ENCODE results near the gene SCG2. TPM values are rescaled to one million over a fixed set of nuclear protein-coding genes. Genes with fewer than 3 reads are reported as not detected.

Gene SCG2, protein sequence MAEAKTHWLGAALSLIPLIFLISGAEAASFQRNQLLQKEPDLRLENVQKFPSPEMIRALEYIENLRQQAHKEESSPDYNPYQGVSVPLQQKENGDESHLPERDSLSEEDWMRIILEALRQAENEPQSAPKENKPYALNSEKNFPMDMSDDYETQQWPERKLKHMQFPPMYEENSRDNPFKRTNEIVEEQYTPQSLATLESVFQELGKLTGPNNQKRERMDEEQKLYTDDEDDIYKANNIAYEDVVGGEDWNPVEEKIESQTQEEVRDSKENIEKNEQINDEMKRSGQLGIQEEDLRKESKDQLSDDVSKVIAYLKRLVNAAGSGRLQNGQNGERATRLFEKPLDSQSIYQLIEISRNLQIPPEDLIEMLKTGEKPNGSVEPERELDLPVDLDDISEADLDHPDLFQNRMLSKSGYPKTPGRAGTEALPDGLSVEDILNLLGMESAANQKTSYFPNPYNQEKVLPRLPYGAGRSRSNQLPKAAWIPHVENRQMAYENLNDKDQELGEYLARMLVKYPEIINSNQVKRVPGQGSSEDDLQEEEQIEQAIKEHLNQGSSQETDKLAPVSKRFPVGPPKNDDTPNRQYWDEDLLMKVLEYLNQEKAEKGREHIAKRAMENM
- total RNA-seq (100 to 1,000 TPM in 1 of 2 donors, 10 to 100 TPM in 1; 39.1 to 166 TPM), polyA plus RNA-seq (ENCODE audit: insufficient read length in 2 of 2) (100 to 1,000 TPM; 176 to 199 TPM)
- long read RNA-seq, donor 1, transcript SCG2-201 (2 exons, 2,576 nt), result major isoform, 65 of 65 reads
- long read RNA-seq, donor 1, partial matches to known transcripts, result 0 of 65 reads
- long read RNA-seq, donor 1, other reads (novel, unspliced or antisense), result 0 of 65 reads
- long read RNA-seq, donor 2, transcript SCG2-201 (2 exons, 2,576 nt), result major isoform, 20 of 64 reads
- long read RNA-seq, donor 2, partial matches to known transcripts, result 44 of 64 reads
- long read RNA-seq, donor 2, other reads (novel, unspliced or antisense), result 0 of 64 reads
- long read RNA-seq, donor 3, transcript SCG2-201 (2 exons, 2,576 nt), result major isoform, 32 of 33 reads
- long read RNA-seq, donor 3, partial matches to known transcripts, result 0 of 33 reads
- long read RNA-seq, donor 3, other reads (novel, unspliced or antisense), result 0 of 33 reads
- long read RNA-seq, donor 4, partial matches to known transcripts, result 0 of 1 reads
- long read RNA-seq, donor 4, other reads (novel, unspliced or antisense), result 0 of 1 reads

DNA sequence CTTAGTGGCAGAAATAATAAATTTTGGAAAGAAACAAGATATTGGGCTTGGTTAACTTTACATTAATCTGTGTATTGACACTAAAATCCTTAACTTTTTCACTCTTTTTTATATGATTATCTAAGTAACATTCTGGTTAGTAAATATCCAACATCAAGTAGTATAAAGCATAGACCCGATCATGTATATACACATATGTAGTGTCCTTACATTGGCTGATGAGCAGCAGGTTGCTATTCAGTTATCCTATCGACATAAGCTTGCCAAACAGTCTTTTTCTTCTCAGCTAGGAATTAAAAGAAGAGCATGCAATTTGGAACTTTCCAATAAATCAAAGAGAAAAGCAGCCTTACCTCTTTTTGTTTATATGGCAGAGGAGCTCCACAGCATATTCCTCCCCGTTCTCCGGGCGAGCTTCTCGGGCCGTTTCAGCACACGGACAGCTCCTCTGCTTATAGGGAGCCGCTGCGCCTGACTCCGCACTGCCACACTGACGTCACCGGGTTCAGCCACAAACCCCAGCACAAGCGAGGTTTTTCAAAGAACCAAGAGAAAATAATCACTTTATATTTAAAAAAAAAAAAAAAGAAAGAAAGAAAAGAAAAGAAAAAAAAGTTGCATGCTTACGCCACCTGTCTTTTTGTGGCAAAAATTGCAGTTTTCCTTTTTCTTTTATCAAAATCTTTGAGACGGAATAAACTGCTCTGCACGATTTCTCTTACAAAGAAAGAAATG is at the start of gene SCG2:
SCG2 (minus strand) TSS at position 430 of the 735 bp plus-strand sequence. CDS start 3,079 bp downstream, outside the sequence.
- DNase-seq (ENCODE audit: low read depth in 4 of 6, low spot score in 6 of 6), result peak in 5 of 6 donors; percentile 67 to 96 (median 84)
- WGBS (ENCODE audit: insufficient coverage), result 3% methylated on average over 8 of the region's 17 CpGs
- Histone ChIP-seq H3K27me3 (ENCODE audit: control insufficient read depth, insufficient read depth, low read length) (no peaks in the 10 kb centered on the region), H3K4me3 (ENCODE audit: low read depth, low read length) (peak within 1 kb of the TSS; percentile 31), H3K4me1 (ENCODE audit: control insufficient read depth, insufficient read depth, low read length) (no peaks in the 10 kb centered on the region), H3K9me3 (ENCODE audit: control insufficient read depth, insufficient read depth, low read length) (no peaks in the 10 kb centered on the region), H3K27ac (ENCODE audit: low read depth, low read length) (no peak within 1 kb of the TSS), H3K36me3 (ENCODE audit: control insufficient read depth, insufficient read depth, low read length) (no peaks in the 10 kb centered on the region)

DNA sequence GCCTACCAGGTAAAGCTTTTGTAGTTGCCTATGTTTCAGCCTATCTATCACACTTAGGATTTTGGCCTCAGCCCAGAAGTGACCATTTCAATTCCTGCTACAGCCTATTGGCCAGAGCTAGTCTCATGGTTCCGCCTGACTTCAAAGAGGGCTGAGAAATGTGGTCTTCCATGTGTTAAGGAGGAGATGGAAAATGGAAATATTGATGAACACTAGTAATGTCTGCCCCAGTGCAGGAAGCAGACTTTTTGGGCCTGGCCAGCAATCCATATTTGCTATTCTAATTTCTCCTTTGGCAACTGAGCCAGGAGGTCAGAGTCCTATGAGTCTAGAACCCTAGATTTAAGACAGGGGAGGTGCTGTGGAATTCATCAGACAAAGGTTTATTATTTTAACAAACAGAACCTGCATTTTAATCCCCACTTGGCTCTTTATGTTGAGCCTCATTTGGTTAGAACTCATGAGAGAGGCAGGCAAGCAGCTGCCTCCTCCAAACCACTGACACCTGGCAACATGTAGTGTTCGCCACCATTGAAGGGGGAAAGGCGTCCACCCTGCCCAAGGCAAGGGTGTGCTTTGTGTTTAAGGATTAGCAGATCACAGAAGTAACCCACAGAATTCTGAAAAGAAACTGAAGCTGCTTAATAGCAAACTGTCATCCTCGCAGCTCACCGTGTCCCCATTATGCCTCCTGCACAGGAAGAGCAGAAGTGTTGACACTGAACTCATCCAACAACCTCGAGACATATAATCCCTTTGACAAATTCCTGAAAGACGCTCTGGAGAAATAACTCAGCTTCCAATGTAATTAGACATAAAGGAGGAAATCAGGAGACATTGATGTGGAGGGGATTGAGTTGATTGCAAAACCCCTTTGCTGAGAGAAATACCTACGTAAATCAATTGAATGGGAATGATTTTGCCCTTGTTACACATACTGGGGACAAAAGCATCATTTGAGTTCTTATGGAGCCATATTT is 47.7 kb upstream of the SCG2 start:
- H3K27ac ChIP-seq (ENCODE audit: low read depth, low read length), result no peak overlapping the region
- no peak overlapping the region for H3K4me3 ChIP-seq (ENCODE audit: low read depth, low read length)
- H3K36me3 ChIP-seq (ENCODE audit: control insufficient read depth, insufficient read depth, low read length), result no peaks in the 10 kb centered on the region
- WGBS (ENCODE audit: insufficient coverage), result 100% methylated on average over 2 of the region's 8 CpGs
- peak in 1 of 6 donors; percentile 52 for DNase-seq (ENCODE audit: low read depth in 4 of 6, low spot score in 6 of 6)
- no peaks in the 10 kb centered on the region for H3K4me1 ChIP-seq (ENCODE audit: control insufficient read depth, insufficient read depth, low read length)
- H3K9me3 ChIP-seq (ENCODE audit: control insufficient read depth, insufficient read depth, low read length), result no peaks in the 10 kb centered on the region
- no peaks in the 10 kb centered on the region for H3K27me3 ChIP-seq (ENCODE audit: control insufficient read depth, insufficient read depth, low read length)

DNA sequence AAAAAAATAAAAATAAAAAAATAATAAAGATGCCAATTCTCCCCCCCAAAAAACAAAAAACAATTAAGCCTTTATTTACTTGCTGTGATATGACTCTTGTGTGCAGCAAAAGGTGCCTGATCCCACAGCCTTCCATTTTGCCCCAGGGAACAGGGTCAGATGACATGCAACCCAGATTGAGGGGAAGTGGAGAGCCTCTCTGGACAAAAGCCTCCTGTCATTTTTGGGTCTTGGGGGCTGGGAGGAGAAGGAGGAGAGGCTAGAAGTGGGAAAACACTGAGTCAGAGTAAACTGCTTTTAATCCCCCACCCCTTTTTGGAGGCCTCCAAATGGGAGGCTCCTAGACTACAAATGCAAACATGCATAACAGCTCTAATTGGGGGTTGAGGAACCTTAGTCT is 46.6 kb upstream of the SCG2 start:
- H3K4me1 ChIP-seq (ENCODE audit: control insufficient read depth, insufficient read depth, low read length), result no peaks in the 10 kb centered on the region
- no peak overlapping the region for H3K4me3 ChIP-seq (ENCODE audit: low read depth, low read length)
- no peak for DNase-seq (ENCODE audit: low read depth in 4 of 6, low spot score in 6 of 6)
- H3K27me3 ChIP-seq (ENCODE audit: control insufficient read depth, insufficient read depth, low read length), result no peaks in the 10 kb centered on the region
- H3K36me3 ChIP-seq (ENCODE audit: control insufficient read depth, insufficient read depth, low read length), result no peaks in the 10 kb centered on the region
- no peak overlapping the region for H3K27ac ChIP-seq (ENCODE audit: low read depth, low read length)
- no peaks in the 10 kb centered on the region for H3K9me3 ChIP-seq (ENCODE audit: control insufficient read depth, insufficient read depth, low read length)

DNA sequence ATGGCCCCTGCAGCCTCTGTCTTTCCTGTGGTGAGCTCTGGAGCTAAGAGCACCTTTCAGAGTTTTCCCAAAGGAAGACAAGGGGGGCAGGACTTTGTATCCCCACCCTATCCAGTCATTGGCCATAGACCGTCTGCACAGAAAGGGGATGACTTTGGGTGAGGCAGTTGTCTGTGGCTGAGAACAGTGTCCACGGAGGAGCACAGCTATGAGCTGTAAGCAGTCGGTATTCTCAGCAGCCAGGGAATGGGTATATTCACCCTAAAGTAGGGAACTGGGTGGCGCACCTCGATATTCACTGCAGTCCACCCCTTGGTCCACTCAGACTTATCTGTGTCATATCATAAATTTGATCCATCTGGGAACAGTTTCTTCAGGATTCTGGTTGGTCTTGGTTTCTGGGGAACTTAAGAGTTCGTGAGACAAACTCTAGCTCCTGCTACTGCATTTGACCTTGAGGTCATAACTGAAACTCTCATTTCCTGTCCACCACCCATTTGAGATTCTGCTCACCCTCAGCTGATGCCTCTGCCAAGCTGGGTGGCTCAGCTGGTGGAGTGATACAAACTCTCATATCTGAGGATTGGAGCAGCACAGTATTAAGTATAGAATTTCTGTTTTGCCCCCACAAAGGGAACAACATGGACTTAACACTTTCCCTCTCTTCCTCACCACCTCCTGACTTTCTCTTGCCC is 45.2 kb upstream of the SCG2 start:
- WGBS (ENCODE audit: insufficient coverage), result 94% methylated on average over 3 of the region's 6 CpGs
- H3K27me3 ChIP-seq (ENCODE audit: control insufficient read depth, insufficient read depth, low read length), result no peaks in the 10 kb centered on the region
- no peaks in the 10 kb centered on the region for H3K9me3 ChIP-seq (ENCODE audit: control insufficient read depth, insufficient read depth, low read length)
- no peak overlapping the region for H3K27ac ChIP-seq (ENCODE audit: low read depth, low read length)
- no peak overlapping the region for H3K4me3 ChIP-seq (ENCODE audit: low read depth, low read length)
- DNase-seq (ENCODE audit: low read depth in 4 of 6, low spot score in 6 of 6), result no peak
- H3K4me1 ChIP-seq (ENCODE audit: control insufficient read depth, insufficient read depth, low read length), result no peaks in the 10 kb centered on the region
- H3K36me3 ChIP-seq (ENCODE audit: control insufficient read depth, insufficient read depth, low read length), result no peaks in the 10 kb centered on the region

DNA sequence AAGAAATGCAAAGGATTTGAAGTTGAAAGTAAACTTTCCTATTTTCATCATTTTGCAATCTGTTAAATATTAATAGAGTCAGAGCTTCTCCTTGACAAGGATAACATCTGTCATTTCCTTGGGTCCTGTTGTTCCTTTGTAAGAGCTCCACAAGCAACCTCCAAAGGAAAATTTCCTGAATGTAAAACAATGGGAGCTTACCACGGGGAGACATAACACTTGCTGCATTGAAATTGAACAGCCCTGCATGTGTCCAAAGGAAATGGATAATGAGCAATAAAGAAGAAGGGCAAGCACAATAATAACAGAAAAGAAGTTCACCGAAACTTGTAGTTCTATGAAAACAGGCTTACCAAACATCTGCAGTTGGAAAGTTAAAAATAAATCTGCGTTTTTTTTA is 42.0 kb upstream of the SCG2 start:
- WGBS (ENCODE audit: insufficient coverage), result no CpG with 5 or more reads among the region's 3 CpGs
- H3K4me1 ChIP-seq (ENCODE audit: control insufficient read depth, insufficient read depth, low read length), result no peaks in the 10 kb centered on the region
- peak in 2 of 6 donors; percentile 10 to 83 for DNase-seq (ENCODE audit: low read depth in 4 of 6, low spot score in 6 of 6)
- H3K9me3 ChIP-seq (ENCODE audit: control insufficient read depth, insufficient read depth, low read length), result no peaks in the 10 kb centered on the region
- H3K27me3 ChIP-seq (ENCODE audit: control insufficient read depth, insufficient read depth, low read length), result no peaks in the 10 kb centered on the region
- H3K27ac ChIP-seq (ENCODE audit: low read depth, low read length), result no peak overlapping the region
- H3K4me3 ChIP-seq (ENCODE audit: low read depth, low read length), result no peak overlapping the region
- no peaks in the 10 kb centered on the region for H3K36me3 ChIP-seq (ENCODE audit: control insufficient read depth, insufficient read depth, low read length)

DNA sequence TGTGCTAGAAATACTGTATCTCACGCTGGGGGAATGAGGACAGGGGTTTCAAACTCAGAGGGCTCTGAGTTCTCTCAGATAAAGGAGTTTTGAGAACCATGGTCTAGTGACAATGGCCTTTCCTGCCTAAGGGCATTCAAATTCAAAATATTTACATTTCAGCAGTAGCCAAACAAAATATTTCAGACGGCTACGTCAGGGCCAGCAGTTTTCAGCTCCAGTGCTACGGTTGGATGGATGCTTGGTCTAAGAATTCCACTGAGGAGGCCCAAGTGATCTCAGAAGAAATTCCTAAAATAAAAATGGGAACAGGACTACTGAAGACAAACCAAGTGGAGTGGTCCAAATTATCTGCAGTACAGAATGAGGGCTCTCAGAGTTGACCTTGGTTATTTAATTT is 41.1 kb upstream of the SCG2 start:
- no peak overlapping the region for H3K4me3 ChIP-seq (ENCODE audit: low read depth, low read length)
- no CpG with 5 or more reads among the region's 4 CpGs for WGBS (ENCODE audit: insufficient coverage)
- H3K36me3 ChIP-seq (ENCODE audit: control insufficient read depth, insufficient read depth, low read length), result no peaks in the 10 kb centered on the region
- H3K27ac ChIP-seq (ENCODE audit: low read depth, low read length), result no peak overlapping the region
- H3K27me3 ChIP-seq (ENCODE audit: control insufficient read depth, insufficient read depth, low read length), result no peaks in the 10 kb centered on the region
- no peaks in the 10 kb centered on the region for H3K9me3 ChIP-seq (ENCODE audit: control insufficient read depth, insufficient read depth, low read length)
- no peak for DNase-seq (ENCODE audit: low read depth in 4 of 6, low spot score in 6 of 6)
- H3K4me1 ChIP-seq (ENCODE audit: control insufficient read depth, insufficient read depth, low read length), result no peaks in the 10 kb centered on the region

DNA sequence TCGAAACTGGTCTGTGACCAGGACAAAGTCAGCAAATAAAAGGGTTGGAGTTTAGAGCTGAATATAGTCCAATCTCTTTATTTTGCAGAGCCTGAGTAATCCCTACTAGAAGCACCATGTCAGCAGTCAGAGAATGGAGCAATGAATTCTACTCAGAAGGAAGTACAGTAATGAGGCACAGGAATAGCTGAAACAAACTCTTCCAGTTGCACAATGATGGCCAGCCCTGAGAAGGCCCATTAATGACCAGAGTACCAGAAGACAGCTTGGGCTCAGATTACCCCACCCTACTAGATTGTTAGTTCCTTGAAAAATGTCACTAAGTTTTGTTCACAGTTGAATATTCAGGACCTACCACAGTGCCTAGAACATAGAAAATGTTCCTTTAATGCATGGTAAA is 40.3 kb upstream of the SCG2 start:
- Histone ChIP-seq H3K36me3 (ENCODE audit: control insufficient read depth, insufficient read depth, low read length) (no peaks in the 10 kb centered on the region), H3K9me3 (ENCODE audit: control insufficient read depth, insufficient read depth, low read length) (no peaks in the 10 kb centered on the region), H3K27ac (ENCODE audit: low read depth, low read length) (no peak overlapping the region), H3K4me1 (ENCODE audit: control insufficient read depth, insufficient read depth, low read length) (no peaks in the 10 kb centered on the region), H3K4me3 (ENCODE audit: low read depth, low read length) (no peak overlapping the region), H3K27me3 (ENCODE audit: control insufficient read depth, insufficient read depth, low read length) (no peaks in the 10 kb centered on the region)
- no CpG with 5 or more reads among the region's 1 CpG for WGBS (ENCODE audit: insufficient coverage)
- DNase-seq (ENCODE audit: low read depth in 4 of 6, low spot score in 6 of 6), result no peak

DNA sequence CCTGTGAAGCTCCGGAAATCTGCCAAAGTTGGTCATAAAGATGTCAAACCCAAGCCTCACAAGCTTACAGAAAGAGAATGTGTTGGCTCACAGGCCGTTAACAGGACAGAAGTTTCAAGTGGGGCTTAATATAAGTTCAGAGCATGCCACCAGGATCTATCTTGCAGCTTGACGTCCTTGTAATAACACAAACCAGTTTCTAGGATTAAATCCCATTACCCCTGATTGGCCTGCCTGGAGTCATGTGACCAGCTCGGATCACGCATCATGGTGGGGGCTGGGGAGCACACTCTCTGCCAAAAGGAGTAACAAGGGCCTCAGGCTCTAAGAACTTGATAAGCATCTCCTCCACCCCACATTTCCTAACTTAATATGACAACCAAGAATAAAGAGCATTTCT is 38.9 kb upstream of the SCG2 start:
- no peak overlapping the region for H3K4me3 ChIP-seq (ENCODE audit: low read depth, low read length)
- H3K36me3 ChIP-seq (ENCODE audit: control insufficient read depth, insufficient read depth, low read length), result no peaks in the 10 kb centered on the region
- no peaks in the 10 kb centered on the region for H3K9me3 ChIP-seq (ENCODE audit: control insufficient read depth, insufficient read depth, low read length)
- no peaks in the 10 kb centered on the region for H3K4me1 ChIP-seq (ENCODE audit: control insufficient read depth, insufficient read depth, low read length)
- no peak overlapping the region for H3K27ac ChIP-seq (ENCODE audit: low read depth, low read length)
- DNase-seq (ENCODE audit: low read depth in 4 of 6, low spot score in 6 of 6), result no peak
- no peaks in the 10 kb centered on the region for H3K27me3 ChIP-seq (ENCODE audit: control insufficient read depth, insufficient read depth, low read length)
- WGBS (ENCODE audit: insufficient coverage), result 70% methylated on average over 2 of the region's 5 CpGs

Data from spinal cord (tissue), 10 donors.